ENCODE measurements around the gene RNF186. TPM values are rescaled to one million over a fixed set of nuclear protein-coding genes. Genes with fewer than 3 reads are reported as not detected.
A peak's percentile ranks its signal among the peaks of the same experiment; 100 is the strongest.

The RNF186 gene
- total RNA-seq, 4 donors from 2014 or later, result not detected

DNA sequence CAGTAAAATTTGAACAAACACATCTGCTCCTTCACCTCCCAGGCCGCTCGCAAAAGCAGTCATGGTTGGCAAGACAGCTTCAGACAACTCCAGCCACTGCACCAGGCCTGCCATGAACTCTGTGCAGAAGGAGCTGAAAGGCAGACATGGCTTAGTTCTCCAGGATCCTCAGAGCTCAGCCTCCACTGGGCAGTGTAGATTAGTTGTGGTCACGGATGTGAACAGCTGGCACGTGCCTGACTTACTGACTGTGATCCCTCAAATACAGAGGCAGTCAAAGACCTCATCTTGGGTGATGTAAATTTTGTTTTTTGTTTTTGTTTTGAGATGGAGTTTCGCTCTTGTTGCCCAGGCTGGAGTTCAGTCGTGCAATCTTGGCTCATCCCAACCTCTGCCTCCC lies 43.7 kb downstream of the RNF186 start:
- Histone ChIP-seq H3K27ac (no peak overlapping the region), H3K4me1 (no peaks in the 10 kb centered on the region), H3K27me3 (no peaks in the 10 kb centered on the region), H3K4me3 (no peak overlapping the region), H3K36me3 (peaks cover 0 to 72% (median 0%) of the 10 kb centered on the region in 3 donors), H3K9me3 (no peaks in the 10 kb centered on the region)
- TF ChIP-seq POLR2A (IDR thresholded peaks at IDR 0.05), result no peak
- no peak for TF ChIP-seq EP300 (IDR thresholded peaks at IDR 0.05)
- TF ChIP-seq, protein P1, sequence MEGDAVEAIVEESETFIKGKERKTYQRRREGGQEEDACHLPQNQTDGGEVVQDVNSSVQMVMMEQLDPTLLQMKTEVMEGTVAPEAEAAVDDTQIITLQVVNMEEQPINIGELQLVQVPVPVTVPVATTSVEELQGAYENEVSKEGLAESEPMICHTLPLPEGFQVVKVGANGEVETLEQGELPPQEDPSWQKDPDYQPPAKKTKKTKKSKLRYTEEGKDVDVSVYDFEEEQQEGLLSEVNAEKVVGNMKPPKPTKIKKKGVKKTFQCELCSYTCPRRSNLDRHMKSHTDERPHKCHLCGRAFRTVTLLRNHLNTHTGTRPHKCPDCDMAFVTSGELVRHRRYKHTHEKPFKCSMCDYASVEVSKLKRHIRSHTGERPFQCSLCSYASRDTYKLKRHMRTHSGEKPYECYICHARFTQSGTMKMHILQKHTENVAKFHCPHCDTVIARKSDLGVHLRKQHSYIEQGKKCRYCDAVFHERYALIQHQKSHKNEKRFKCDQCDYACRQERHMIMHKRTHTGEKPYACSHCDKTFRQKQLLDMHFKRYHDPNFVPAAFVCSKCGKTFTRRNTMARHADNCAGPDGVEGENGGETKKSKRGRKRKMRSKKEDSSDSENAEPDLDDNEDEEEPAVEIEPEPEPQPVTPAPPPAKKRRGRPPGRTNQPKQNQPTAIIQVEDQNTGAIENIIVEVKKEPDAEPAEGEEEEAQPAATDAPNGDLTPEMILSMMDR (IDR thresholded peaks at IDR 0.05), result no peak
- WGBS, 2 donors, result 86 to 90% methylated on average over 6 of the region's 6 CpGs
- DNase-seq (ENCODE audit: low spot score in 2 of 2), result no peak

DNA sequence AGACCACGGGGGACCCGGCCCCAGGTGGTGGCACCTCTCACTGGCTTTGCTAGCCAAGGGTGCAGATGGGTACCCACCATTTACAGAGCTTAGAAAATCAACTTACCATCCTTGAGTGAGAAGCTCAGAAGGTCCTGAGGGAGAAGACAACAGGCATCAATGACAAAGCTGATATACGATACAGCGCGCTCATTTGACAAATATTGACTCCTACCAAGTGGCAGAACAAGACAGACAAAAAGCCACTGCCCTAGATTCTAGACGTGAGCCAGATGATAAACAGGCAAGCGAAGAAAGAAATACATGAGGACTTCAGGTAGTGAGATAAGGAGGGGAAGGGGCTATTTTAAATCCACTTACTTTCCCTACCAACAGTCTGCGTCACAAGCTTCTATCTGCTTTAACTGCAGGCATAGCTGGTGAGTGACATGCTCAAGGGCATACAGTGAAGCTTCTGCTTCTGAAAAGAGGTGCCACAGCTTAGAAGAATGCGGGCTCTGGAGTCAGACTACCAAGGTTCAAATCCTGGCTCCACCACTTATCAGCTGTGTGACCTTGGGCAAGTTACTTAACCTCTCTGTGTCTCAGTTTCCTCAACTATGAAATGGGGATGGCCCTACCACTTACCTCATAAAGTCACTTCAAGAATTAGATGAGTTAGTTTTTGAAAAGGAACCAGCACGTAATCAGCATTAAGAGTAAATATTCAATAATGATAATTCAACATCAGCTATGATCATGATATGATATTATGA lies 44.5 kb downstream of the RNF186 start:
- H3K27ac ChIP-seq, result no peak overlapping the region
- H3K9me3 ChIP-seq, result no peaks in the 10 kb centered on the region
- H3K36me3 ChIP-seq, result peaks cover 0 to 65% (median 0%) of the 10 kb centered on the region in 3 donors
- no peak overlapping the region for H3K4me3 ChIP-seq
- no peaks in the 10 kb centered on the region for H3K27me3 ChIP-seq
- H3K4me1 ChIP-seq, result peaks cover 0 to 7% (median 3%) of the 10 kb centered on the region in 4 donors
- WGBS, 2 donors, result 81 to 86% methylated on average over 10 of the region's 10 CpGs
- DNase-seq (ENCODE audit: low spot score in 2 of 2), result no peak
- no peak for TF ChIP-seq EP300 (IDR thresholded peaks at IDR 0.05)
- TF ChIP-seq POLR2A (IDR thresholded peaks at IDR 0.05), result no peak
- TF ChIP-seq, protein P1 (IDR thresholded peaks at IDR 0.05), result no peak

DNA sequence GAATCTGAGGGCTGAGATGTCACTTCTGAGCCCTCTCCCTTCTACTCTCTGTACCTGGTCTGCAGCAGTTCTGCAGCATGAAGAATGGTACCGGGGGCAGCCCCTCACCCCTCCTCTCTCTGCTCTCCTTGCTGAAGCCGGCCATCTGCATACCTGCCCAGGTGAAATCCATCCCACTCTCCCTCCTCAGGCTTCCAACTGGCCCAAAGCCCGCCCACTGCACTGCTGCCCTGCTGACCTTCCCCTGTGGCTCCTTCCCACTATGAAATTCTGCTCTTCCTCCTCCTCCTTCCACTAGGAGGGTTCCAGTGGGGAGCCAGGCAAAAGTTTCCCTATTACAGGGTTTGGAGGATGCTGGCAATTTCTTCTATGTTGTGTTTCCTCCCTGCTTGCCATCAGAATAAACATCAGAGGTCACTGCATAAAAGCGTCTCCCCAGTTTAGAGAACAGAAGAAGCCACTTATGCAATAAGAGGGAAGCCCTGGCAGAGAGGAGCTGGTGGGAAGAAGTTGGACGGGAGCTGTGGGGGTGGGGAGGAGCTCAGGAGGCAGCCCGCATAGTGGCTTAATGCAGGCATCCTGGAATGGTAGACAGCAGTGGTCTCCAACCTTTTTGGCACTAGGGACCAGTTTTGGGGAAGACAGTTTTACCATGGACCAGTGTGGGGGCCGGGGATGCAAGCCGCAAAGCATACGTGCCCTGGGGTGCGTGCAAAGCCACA lies 45.7 kb downstream of the RNF186 start:
- H3K36me3 ChIP-seq, result peaks cover 0 to 59% (median 0%) of the 10 kb centered on the region in 3 donors
- TF ChIP-seq, protein P1 (IDR thresholded peaks at IDR 0.05), result no peak
- TF ChIP-seq POLR2A (IDR thresholded peaks at IDR 0.05) (no peak), EP300 (IDR thresholded peaks at IDR 0.05) (no peak)
- no peaks in the 10 kb centered on the region for H3K9me3 ChIP-seq
- no peak for DNase-seq (ENCODE audit: low spot score in 2 of 2)
- WGBS, 2 donors, result 63 to 70% methylated on average over 10 of the region's 10 CpGs
- peaks cover 0 to 9% (median 3%) of the 10 kb centered on the region in 4 donors for H3K4me1 ChIP-seq
- no peak overlapping the region for H3K4me3 ChIP-seq
- peak overlapping the region in 2 of 4 donors; percentile 13 to 55 for H3K27ac ChIP-seq
- no peaks in the 10 kb centered on the region for H3K27me3 ChIP-seq

DNA sequence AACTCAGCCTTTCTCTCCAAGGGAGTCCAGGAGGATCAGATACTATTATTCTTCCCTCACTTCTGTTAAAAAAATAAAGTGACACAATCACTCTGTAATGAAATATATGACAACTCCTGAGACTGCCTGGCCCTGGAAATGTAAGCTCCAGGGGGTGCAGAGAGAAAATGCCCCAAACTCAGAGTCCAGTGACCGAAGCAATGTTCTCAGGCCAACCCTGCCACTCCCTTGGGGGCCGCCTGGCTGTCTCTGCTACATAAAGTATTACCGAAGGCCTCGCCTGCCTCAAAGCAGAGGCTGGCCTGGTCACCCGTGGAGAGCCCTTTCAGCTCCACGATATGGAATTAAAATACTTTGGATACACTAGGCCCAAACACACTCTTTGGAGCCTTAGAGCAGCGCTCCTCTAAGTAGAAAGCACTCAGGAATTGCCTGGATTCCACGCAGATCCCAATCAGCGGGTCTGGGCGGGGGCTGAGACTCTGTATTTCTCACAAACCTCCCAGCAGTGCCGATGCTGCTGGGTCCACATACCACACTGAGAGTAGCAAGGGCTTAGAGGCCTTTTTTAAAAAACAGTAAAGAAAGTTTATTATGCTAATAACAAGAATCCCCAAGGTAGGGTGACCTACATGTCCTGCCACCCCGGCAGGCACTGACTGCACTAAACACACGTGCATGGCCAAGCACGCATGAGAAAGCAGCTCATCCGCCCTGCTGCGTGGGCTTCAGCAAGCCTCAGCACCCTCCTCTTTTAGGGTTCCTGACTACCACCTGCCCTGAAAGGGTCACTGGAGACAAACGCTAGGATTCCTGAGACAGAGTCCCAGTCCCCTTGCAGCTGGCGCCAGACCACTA lies 46.5 kb downstream of the RNF186 start:
- DNase-seq (ENCODE audit: low spot score in 2 of 2), result no peak
- Histone ChIP-seq H3K27ac (peak overlapping the region in 1 of 4 donors; percentile 55), H3K9me3 (no peaks in the 10 kb centered on the region), H3K36me3 (peaks cover 0 to 59% (median 0%) of the 10 kb centered on the region in 3 donors), H3K27me3 (no peaks in the 10 kb centered on the region), H3K4me3 (no peak overlapping the region), H3K4me1 (peaks cover 0 to 9% (median 3%) of the 10 kb centered on the region in 4 donors)
- 82 to 83% methylated on average over 18 of the region's 18 CpGs for WGBS, 2 donors
- TF ChIP-seq, protein P1 (IDR thresholded peaks at IDR 0.05), result no peak
- no peak for TF ChIP-seq EP300 (IDR thresholded peaks at IDR 0.05)
- TF ChIP-seq POLR2A (IDR thresholded peaks at IDR 0.05), result no peak

Data from tibial nerve (tissue), 4 donors.